Lower leg skin (tissue), 4 donors: Measurements from ENCODE around the gene DIP2B. TPM values are rescaled to one million over a fixed set of nuclear protein-coding genes. Genes with fewer than 3 reads are reported as not detected.

ENCODE experiments used
- DNase-seq, 2 donors: peaks; one replicate each; pipeline ENCODE4 v3.0.0-alpha.2; 2019; ENCODE audit warnings: low spot score in 2 of 2
- H3K4me3 ChIP-seq: fragments of 200-600 bp; sonication (generic); 2 replicates; pipeline ENCODE4 v1.5.1; 2017; ENCODE audit warnings: mild to moderate bottlenecking, low read depth; ENCODE audit not compliant: poor library complexity, severe bottlenecking
- POLR2A ChIP-seq, 2 donors: fragments of 450-650 bp; IDR thresholded peaks; one replicate each; pipeline ENCODE4 v1.6.1; 2016 to 2017; ENCODE audit warnings: antibody characterized with exemption in 2 of 2, mild to moderate bottlenecking in 1 of 2, moderate library complexity in 1 of 2
- WGBS, 2 donors: methylation state at CpG; one replicate each; pipeline ENCODE4 v1.1.5; 2018; 5-methylcytosine and 5-hydroxymethylcytosine counted together
- intact Hi-C: fragments of 100-400 bp; cut with DNase I; formaldehyde crosslinking; loops from one replicate; pipeline ENCODE4 v1.15.0; 2023; ENCODE audit warnings: low total_unique reads
- total RNA-seq, 4 donors: library from RNA; depleted of rRNA; stranded (reverse); fragments of >200 nt; gene quantifications; one replicate each; pipeline ENCODE4 v1.1.0, GENCODE V29; 2016
- TF ChIP-seq, protein P1 (sequence below), 3 donors: fragments of 450-650 bp; IDR thresholded peaks; one replicate each; pipeline ENCODE4 v1.5.1; 2016; ENCODE audit warnings: antibody characterized with exemption in 3 of 3, mild to moderate bottlenecking in 3 of 3, moderate library complexity in 2 of 3

The DIP2B gene
- total RNA-seq, 4 donors from 2014 or later: 56.9 to 104 (median 68.6) TPM

GRCh38 chr12:50600364-50600763, 95.6 kb downstream of the DIP2B start:
- intact Hi-C loops: no loop called here
- H3K4me3 ChIP-seq: no peak overlapping the region
- DNase-seq: no peak
- TF ChIP-seq, protein P1, sequence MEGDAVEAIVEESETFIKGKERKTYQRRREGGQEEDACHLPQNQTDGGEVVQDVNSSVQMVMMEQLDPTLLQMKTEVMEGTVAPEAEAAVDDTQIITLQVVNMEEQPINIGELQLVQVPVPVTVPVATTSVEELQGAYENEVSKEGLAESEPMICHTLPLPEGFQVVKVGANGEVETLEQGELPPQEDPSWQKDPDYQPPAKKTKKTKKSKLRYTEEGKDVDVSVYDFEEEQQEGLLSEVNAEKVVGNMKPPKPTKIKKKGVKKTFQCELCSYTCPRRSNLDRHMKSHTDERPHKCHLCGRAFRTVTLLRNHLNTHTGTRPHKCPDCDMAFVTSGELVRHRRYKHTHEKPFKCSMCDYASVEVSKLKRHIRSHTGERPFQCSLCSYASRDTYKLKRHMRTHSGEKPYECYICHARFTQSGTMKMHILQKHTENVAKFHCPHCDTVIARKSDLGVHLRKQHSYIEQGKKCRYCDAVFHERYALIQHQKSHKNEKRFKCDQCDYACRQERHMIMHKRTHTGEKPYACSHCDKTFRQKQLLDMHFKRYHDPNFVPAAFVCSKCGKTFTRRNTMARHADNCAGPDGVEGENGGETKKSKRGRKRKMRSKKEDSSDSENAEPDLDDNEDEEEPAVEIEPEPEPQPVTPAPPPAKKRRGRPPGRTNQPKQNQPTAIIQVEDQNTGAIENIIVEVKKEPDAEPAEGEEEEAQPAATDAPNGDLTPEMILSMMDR (IDR thresholded peaks at IDR 0.05): no peak
- TF ChIP-seq POLR2A (IDR thresholded peaks at IDR 0.05): no peak
- WGBS, 2 donors: 86 to 98% methylated on average over 1 of the region's 1 CpG

DNA sequence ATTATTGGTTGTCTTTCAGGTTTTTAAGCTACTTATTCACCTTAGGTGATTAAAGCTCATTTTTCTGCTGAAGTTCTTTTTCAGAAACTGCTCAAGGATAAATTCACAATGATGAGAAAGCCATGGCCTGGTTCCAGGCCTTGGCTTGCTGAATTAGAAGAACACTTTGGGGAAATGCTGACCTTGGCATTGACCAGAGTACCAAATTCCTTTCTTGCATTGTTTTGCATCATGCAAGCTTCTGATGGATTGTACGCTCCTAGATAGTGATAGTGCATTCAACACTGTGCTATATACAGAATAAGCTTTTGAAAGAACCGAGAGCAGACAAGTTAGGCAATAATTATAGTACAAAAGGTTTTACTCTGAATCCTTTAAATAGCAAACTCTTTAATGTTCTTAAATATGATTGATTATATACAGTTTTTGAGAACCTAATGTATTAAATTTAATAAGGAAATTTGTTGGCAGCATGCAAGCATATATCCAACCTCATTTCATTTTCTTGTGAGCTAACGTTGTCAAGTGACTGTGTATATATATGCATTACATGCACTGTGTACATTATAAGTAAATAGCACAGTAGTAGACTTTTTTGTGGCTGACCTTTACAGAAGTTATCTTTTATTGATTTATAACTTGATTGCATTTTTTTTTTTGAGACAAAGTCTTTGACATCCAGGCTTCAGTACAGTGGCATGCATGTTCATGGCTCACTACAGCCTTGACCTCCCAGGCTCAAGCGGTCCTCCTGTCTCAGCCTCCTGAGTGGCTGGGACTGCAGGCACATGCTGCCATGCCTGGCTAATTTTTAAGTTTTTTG, 99.2 kb downstream of the DIP2B start:
- no peak for DNase-seq
- TF ChIP-seq, protein P1 (IDR thresholded peaks at IDR 0.05): no peak
- no peak for TF ChIP-seq POLR2A (IDR thresholded peaks at IDR 0.05)
- intact Hi-C loops: no loop called here
- 56 to 64% methylated on average over 4 of the region's 4 CpGs for WGBS, 2 donors
- no peak overlapping the region for H3K4me3 ChIP-seq

DNA sequence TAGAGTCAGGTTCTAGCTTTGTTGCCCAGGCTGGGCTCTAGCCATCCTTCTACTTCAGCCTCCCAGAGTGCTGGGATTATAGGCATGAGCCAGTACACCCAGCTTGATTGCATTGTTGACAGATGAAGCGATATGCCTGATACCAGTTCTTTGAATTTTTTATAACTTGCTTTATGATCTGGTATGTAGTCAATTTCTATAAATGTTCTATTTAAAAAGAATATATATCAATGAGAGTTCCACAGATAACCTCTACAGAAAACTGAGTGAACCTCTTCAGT, 99.8 kb downstream of the DIP2B start:
- H3K4me3 ChIP-seq: no peak overlapping the region
- intact Hi-C loops: no loop called here
- TF ChIP-seq, protein P1 (IDR thresholded peaks at IDR 0.05): no peak
- no peak for TF ChIP-seq POLR2A (IDR thresholded peaks at IDR 0.05)
- DNase-seq: no peak
- 79 to 88% methylated on average over 1 of the region's 1 CpG for WGBS, 2 donors

- intact Hi-C loops: no loop called here
- WGBS, 2 donors: 90 to 98% methylated on average over 5 of the region's 5 CpGs
- no peak overlapping the region for H3K4me3 ChIP-seq
- TF ChIP-seq, protein P1 (IDR thresholded peaks at IDR 0.05): no peak
- no peak for TF ChIP-seq POLR2A (IDR thresholded peaks at IDR 0.05)
- no peak for DNase-seq
Observed at GRCh38 chr12:50606675-50607375, 102.0 kb downstream of the DIP2B start.

DNA sequence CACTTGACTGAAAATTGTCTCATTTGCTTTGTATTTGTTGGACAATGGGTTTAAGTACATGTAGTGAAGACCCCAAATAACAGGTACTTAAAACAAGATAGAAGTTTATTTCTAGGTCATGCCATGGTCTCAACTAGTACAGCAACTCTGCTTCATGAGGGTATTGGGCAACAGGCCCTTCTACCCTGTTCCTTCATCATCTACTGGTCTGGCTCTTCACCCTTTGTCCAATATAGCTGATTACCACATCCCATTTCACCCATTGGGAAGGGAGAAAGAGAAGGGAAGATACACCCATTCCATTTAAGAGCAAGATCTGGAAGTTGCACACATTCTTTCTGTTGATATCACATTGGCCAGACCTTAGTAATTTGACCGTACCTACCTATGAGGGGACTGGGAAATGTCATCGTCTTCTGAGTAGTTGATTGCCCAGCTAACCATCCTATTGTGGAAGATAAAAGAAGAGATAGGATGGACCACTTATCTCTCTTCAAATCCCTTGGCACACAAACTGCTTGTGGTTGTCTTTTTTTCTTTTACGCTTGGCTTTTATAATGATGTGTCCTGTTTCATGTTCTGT, 104.6 kb downstream of the DIP2B start:
- no peak overlapping the region for H3K4me3 ChIP-seq
- intact Hi-C loops: no loop called here
- WGBS, 2 donors: 84 to 85% methylated on average over 3 of the region's 3 CpGs
- no peak for DNase-seq
- TF ChIP-seq POLR2A (IDR thresholded peaks at IDR 0.05): no peak
- TF ChIP-seq, protein P1 (IDR thresholded peaks at IDR 0.05): no peak
